Activated naive CD4-positive, alpha-beta T cell treated with anti-CD3 and anti-CD28 coated beads, Interleukin-2, amount 50 U/mL, for 16 hours (primary cell): ENCODE measurements around the gene NEK6.

ENCODE experiments used
- DNase-seq: peaks from one replicate; pipeline ENCODE4 v3.0.0-alpha.2; 2020

The NEK6 gene

DNA sequence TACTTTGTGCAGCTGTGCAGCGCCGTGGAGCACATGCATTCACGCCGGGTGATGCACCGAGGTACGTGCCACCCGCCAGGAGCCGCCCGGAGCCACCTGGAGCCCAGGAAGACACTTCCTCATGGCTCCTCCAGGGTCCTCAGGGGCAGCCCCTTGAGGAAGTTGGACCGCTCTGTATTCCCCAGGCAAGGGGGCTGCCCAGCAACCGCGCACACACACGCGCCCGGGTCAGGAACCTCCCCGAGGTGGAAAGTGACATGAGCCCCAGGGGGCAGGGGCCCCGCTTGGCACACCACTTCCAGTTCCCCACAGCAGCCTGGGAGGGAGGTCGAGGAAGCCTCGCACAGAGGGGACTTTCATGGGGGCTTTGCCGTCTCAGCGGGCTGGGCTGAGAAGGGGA is 68.6 kb downstream of the NEK6 start:
- DNase-seq: no peak

DNA sequence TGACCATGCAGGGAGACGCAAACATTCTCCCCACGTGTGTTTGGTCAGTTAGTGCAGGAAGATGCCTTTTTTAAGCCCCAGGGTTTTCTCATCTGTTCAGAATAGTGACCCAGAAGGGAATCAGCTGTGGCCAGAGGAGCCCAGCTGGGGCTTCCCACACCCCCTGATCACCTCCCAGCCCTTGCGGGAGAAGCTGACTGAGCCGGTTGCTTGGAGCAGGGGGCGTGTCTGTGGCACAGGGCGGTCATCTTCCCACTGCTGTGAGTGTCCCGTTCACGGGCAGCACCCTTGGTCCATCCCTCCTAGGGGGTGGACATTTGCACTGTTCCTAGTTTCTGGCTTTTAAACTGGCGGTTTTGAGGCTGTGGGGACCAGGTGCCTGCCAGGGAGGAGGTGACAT is 69.7 kb downstream of the NEK6 start:
- DNase-seq: no peak

DNA sequence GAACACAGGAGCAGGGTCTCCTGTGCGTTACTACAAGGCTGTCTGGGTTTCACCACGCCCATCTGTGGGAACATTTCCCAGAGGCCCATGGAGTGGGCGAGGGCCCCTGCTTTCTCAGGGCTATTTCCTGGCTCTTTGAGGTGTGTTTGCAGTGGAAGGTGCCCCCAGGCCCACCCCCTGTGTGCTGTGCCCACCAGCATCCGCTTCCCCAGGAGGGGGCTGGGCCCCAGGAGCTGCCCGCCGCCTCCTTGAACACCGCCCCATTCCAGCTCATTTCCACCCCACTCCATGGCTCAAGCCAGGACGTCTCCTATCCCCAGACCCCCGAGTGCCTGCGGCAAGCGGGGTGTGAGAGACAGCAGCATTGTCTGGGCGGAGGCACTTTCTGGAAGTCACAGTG is 70.5 kb downstream of the NEK6 start:
- DNase-seq: no peak

DNA sequence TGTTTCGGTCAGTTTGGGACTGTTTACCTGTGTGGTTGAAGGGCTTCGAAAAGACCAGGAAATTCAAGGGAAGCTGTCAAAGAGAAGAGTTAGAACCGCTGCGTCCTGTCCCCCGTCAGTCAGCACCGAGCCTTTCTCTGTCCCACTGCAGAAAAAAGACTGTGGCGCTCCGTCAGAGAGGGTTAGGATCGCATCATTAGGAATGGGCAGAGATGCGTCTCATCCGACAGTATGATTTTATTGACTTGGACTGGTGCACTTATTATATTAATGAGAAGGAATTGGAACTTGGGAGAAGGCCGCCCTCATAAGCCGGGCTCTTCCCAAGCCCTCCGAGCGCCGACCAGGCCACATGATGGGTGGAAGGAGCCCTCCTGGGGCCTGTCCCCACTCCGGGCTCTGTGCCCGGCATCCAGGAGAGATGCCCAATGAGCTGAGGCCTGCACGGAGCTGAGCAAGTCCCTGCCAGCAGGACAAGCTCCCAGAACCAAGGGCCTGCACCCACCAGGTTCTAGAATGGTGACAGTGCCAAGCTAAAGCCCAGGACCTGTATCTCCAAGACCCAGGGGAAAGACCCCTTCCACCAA is 71.5 kb downstream of the NEK6 start:
- no peak for DNase-seq

DNA sequence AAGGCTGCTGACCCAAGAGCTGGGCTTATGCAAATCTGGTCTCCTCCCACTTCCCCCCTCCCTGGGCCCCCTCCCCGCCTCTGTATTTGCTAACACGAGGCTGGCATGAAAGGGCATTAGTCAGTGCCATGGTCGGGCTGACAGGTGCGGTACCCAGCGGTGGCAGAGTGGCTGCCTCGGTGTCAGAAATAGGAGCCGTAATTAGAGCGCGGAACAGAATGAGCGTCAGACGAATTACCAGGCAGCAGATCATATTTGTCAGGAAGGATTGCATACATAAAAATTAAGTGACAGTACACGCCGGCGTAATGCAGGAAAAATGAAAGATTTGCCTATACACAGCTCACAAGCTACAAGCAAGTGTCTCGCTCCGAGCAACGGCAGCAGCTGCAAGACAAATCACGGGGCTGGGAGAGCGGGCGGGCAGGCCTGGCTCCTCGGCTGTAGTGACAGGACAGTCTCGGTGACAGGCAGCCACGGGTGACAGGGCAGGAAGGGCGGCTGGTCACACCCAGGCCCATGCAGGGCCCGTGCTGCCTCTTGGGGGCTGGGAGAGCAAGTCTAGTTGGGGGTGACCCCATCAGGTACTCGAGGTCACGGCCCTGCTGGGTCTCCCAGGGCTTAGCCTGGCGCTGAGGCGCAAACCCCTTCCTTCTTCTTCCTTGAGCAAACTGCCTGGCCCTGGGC is 72.4 kb downstream of the NEK6 start:
- no peak for DNase-seq

DNA sequence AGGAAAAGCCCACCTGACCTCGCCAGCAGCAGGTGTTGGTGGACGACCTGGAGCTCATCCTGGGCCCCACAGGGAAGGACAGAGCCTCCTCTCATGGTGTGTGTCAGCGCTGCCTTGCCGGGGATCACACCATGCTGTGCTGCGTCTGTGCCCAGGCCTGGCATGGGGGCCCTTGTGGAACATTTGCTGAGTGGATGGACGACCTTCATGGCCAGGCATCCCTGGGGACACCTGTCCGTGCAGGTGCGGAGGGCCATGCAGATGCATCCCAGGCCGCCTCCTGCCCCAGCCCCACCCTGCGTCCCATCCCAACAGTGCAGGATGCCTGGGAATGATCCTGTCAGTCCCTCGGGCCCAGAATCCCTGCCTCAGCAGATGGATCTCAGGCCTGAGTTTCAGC is 73.8 kb downstream of the NEK6 start:
- DNase-seq: no peak

DNA sequence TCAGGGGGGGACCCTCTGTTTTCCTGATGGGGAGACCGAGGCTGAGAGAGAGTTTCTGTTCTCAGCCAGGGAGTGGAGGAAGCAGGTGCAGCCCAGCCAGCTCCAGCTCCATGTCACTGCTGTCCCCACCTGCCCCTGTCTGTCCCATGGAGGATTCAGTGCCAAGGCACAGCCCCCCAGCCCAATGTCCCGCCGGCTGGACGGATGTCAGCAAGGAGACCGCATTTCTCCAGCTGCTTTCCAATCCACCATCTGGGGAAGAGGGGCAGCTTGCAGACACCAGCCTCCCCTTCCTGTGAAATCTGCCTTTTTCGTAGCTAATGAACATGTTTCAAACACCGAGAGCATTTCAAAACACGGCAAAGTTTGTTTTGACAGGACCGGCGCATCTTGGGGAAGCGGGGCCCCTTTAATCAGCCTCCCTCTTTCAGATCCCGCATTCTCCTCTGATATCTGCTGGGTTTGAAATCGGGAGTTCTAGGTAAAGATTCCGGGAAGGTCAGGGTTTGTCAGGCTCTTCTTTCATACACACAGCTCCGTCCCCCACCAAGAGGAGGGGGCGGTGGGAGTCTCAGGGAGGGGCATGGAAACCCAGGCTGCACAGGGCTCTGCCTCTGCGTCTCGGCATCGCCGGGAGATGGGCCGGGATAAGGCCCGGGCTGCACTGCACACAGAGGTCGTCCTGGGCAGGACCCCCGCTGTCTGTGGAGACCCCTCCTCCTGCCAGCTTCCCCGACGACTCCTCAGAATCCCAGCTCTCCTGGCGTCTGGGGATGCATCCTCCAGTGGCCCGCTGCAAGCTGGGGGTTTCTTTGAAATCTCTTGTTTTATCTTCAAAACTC is 74.8 kb downstream of the NEK6 start:
- no peak for DNase-seq

DNA sequence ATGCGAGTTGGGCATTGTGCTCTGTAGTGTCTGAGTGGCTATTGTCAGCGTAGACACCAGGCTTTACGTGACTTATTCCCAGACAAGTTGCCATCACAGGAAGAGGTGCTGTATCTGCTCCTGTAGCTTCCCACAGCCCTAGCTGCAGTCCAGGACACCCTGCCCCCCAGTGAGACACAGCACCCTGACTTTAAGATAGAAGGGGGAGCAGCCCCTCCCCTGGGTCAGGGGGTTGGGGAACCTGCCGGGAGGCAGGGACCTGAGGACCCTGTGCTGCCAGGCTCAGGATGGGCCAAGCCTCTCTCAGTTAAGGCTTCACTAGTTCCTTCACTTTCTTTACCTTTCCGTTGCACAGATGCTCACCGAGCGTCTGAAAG is 75.4 kb downstream of the NEK6 start:
- no peak for DNase-seq

DNA sequence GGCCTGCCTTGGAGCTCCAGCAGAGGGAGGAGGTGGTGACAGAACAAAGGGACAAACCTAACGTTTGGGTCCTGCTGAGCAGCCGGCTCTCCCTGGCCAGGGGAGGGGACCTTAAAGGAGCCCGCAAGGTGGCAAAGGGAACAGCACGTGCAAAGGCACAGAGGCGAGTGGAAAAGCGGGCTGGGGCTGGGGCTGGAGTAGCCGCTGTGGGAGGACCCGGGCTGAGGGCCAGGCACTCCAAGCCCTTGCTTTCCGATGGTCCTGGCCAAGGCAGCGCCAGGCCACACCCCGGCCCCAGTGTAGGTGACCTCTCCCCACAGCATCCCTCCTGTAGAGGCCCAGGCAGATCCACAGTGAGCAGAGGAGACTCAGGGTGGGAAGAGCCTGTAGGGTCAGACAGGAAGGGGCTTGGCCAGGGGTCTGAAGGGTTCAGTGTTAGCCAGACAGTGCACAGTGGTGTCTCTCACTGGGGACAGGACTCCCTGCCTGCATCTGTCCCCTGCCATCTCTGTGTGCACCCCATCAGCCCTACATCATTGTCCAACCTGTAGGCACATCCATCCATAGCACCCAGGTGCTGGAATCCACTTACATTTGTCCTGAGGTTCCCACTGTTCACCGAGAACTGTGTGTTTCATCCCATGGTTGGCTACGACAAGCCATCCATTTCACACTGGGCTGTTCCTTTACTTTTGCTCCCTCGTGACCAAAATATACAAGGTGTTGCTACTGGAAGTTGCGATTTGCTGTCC is 77.0 kb downstream of the NEK6 start:
- no peak for DNase-seq

DNA sequence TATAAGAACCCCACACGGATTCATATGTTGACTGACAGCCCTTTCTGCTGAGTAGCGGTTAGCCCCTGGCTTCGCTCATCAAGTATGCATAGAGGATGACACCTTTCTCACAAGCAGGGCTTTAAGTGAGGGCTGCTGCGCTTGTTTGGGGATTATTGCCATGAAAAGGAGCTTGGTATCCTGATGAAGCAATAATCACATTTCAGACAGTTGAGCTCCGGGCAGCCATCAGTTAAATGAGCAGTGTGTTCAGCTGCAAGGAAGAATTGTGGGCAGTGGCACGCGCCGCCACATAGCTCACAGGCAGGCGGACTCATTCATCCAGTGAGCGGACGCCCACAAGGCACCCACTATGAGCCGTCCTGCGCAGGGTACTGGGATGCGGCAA is 77.6 kb downstream of the NEK6 start:
- DNase-seq: no peak

DNA sequence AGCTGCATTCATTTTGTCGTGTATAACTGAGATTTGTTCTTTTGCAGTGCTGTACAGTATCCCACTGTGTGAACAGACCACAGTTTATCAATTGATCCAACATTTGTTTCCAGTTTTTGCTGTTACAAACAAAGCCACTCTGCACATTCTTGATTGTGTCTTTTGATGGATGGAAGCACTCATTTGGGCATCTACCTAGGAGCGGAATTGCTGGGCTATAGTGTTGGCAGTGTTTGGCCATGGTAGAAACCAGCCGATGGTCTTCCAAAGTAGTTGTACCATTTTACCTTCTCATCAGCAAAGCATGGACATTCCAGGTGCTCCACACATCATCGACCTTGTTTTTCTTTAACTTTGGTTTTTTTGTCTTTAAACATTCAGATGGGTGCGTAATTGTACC is 79.8 kb downstream of the NEK6 start:
- DNase-seq: no peak

DNA sequence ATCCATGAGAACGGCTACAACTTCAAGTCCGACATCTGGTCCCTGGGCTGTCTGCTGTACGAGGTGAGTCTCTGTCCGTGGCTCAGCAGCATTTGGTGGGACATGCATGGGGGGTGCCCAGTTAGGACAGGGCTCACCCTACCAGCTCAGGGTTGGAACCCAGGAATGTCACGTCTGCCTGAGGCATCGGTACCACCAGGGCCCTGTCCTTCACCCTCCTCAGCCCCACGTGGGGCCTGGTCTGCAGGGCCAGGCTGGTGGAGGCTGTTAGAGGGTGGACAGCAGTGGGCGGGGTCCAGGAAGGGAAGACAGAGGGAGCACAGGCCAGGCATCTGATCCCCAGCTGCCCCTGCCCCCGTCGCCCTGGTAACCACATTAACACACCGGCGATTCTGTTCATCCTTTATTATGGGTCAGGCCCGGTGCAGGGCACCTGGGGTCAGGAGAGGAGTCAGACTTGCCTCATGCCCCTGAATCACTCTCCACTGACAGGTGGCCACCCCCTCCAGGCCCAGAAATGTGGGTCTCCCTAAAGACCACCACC is 81.9 kb downstream of the NEK6 start:
- no peak for DNase-seq

DNA sequence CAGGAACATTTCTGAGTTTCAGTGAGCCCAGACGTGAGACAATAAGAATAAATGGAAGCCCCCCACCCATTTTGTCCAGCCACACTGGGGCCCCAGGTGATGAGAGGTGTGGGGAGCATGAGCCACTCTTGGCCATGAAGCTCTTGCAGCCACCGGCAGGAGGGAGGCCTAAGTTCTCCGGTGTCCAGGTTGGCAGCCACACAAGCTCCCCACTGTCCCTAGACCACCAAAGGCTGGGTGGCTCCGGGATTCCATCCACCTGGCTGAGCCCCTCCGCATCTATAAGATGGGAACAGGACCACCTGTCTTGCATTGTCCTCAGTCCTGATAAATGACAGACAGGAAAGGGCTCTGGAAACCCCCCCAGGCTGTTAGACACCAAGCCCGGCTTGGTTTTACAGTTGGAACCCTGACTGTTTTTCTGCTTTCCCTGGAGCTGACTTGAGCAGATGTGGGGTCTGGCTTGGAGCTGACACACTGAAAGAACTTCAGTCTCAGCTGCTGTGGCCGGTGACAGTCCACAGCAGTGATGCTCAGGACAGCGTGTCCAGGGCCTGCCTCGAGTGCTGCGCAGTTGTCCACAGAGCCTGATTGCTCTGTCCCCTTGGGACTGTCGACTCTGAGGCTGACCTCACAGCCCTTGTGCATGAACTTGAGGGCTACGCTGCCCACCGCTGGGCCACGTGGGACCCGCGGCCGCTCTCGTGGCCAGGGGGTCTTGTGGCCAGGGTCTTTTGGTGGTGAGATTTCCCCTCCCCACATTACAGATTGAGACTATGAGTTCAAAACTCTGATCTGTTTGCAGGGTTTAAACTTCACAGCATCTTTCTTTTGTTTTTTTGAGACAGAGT is 82.7 kb downstream of the NEK6 start:
- DNase-seq: no peak

DNA sequence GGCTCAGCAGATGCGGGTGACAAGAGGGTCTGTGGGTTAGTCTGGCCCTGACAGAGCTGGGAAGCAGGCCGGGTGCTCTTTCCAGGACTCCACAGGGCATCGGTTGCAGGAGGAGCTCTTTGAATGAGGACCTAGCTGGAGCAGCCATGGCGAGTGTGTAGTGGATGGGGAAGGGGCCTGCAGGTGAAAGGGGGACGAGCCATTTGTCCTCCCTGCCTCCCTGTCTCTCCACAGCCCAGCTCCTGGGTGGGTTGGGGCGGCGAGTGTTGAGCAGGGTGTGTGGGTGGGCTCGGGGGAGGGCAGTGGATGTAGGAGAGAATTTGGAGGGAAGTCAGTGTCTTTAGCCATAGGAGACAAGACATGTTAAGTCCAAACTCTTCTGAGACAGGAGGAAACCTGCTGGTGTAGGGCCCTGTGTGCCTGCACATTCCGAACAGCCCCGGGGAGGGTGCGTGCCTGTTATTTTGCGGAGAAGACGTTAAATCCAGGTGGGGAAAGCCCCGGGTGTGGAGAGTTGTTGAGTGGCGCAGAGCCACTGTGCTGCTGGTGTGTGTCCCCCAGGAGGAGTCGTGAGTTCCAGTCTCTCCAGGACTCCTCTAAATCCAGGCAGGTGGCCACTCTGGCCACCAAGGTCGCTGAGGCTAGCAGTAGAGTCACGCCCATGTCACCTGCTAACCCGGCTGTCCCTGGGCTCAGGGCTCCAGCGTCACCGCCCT is 83.9 kb downstream of the NEK6 start:
- no peak for DNase-seq

DNA sequence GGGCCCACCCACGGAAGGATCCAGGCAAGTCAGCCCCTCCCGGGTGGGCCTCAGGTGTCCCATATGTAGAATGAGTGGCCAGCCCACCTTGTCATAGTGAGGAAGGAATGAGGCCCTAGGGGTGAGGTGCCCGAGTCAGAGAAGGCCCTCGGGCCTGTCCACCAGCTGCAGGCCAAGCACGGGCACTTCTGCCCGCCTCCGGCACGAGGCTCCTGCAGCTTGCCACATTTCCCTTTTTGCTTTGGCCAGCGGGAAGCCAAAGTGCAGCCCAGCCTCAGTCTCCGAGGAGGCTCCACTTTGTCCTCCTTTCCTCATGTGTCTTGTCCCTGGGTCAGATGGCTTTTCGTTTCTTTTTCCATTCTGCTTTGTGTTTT is 84.6 kb downstream of the NEK6 start:
- no peak for DNase-seq

DNA sequence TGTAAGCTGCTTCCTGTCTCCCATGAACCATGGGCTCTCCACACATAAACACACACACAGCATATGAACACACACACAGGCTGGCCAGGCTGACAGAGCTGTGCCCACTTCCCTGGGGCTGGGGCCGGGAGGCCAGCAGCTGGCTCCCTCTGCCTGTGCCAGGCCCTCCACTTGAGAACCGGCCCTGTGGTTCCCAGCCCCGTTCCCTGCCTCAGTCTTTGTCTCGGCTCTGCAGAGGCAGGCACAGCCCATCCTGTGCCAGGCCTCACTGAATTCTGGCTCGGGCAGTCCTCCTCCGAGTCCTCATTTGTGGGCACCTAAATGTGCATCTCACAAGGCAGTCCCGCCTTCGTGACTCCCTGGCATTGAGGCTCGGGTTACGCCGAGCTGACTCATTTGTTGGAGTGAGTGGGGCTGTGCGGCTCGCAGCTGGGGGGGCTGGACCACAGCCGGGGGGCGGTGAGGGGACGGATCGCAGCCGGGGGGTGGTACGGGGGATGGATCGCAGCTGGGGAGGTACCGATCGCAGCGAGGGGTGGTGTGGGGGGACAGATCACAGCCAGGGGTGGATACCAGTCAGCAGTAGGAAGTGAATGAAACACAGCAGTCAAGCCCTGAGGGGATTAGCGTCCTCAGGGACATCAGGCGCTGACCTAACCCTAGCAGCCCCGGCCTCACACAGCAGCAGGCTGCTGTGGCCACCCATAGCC is 85.2 kb downstream of the NEK6 start:
- DNase-seq: no peak

DNA sequence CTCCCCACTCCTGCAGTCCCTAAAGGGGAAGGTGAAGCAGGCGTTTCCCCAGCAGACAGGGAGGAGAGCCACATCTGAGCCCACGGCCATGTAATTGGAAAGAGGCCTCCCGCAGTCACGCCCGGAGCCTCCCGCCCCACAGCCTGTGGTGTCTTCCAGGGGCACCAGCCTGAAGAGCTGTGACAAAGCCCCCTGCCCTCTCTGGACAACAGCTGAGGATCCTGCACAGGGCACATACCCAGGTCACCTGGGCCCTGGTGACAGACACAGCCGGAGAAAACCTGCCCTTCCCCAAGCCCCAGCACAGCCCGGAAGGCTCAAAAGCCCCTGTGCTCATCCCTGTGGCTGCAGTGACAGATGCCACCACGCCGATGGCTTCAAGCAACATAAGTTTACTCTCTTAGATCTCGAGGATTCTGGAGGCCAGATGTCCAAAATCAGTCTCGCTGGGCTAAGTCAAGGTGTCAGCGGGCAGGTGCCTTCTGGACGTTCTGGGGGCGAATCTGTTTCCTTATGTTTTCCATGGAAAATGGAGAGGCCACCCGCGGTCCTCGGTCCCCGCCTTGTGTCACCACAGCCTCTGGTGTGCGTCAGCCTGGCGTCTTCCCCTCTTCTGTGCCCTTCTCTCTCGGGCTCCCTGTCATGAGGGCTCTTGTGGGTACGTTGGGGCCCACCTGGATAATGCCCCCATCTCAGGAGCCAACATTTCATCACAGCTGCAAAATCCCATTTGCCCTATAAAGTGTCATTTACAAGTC is 86.0 kb downstream of the NEK6 start:
- no peak for DNase-seq

DNA sequence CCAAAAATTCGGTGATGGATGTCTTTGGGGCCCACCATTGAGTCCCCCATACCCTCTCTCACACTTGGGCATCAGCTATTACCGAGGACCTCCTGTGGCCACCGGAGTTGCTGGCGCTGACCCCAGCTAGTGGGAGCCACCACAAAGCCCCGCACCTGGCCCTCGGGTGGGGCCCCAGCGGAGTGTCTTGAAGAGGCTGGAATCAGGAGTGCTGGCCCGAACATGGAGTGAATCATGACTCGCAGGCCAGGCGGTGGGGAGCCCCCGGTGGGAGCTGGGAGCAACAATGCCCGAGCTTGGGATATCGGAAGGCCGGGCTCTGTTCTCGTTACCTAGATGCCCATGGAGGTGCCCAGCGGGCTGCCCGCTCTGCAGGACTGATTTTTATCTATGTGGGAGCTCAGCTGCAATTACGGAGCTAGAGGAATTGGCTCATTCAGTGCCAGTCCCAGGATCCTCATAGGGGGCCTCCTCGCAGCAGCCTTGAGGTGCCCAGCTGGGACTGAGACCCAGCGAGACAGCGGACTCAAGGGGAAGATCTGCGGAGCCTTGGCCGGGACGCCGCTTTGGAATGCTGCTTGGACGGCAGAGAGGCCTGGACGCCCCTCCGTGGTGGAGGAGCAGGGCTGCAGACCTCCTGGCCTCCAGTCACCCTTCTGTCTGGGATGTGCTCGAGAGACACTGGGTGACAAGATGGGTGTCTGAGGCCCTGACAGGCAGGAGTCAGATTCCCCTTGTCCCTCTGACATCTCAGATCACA is 86.7 kb downstream of the NEK6 start:
- no peak for DNase-seq

DNA sequence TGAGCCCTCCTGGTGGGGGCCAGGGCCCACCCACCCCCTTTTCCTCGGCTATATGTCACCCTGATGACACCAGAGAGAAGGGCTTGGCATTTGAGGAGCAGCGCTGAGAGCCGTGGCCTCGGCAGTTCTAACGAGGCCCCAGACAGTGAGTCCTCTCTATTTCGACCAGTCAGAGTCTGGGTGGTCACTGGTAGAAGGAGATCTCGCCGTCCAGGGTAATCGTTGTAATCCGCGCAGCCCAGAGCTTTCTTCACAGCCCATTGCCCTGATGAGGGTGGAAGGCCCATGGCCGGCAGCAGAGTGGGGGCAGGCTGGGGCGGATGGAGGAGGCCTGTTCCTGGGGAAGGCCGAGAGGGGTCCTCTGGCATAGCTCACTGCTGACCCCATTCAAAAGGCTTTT is 87.3 kb downstream of the NEK6 start:
- DNase-seq: no peak
